DND-41 (cell line): Measurements from ENCODE around the gene LGR6.

Experiments used
- ATAC-seq: fragments of 200-7000 bp; cut with Tn5 transposase; 3 replicates; pipeline ENCODE4 v1.9.1; 2021; ENCODE audit warnings: low read depth; ENCODE audit not compliant: insufficient read depth
- DNase-seq: peaks from one replicate; pipeline ENCODE4 v3.0.0-alpha.2; 2020
- H2AFZ ChIP-seq: 2 replicates; pipeline ENCODE4 v1.6.0; 2012; ENCODE audit warnings: low read depth, low read length
- H3K27ac ChIP-seq: 2 replicates; pipeline ENCODE4 v1.5.1; 2012; ENCODE audit warnings: low read length, inconsistent platforms
- H3K27me3 ChIP-seq: fragments of 200-600 bp; sonication (generic); 2 replicates; pipeline ENCODE4 v1.6.0; 2012; ENCODE audit warnings: low read length, mild to moderate bottlenecking, inconsistent platforms; ENCODE audit not compliant: insufficient read depth, poor library complexity
- H3K36me3 ChIP-seq: 2 replicates; pipeline ENCODE4 v1.5.1; 2012; ENCODE audit warnings: low read length, inconsistent platforms; ENCODE audit not compliant: insufficient read depth
- H3K4me1 ChIP-seq: 2 replicates; pipeline ENCODE4 v1.5.1; 2012; ENCODE audit warnings: mild to moderate bottlenecking, low read length; ENCODE audit not compliant: insufficient read depth
- H3K4me2 ChIP-seq: 2 replicates; pipeline ENCODE4 v1.6.0; 2012; ENCODE audit warnings: mild to moderate bottlenecking, moderate library complexity, low read length, inconsistent platforms; ENCODE audit not compliant: insufficient read depth
- H3K4me3 ChIP-seq, 2 experiments: fragments of 200-600 bp in 1 of 2; shearing (Covaris generic) in 1 of 2; 2 replicates each; pipeline ENCODE4 v1.5.1; 2012 to 2016; ENCODE audit warnings: inconsistent platforms in 2 of 2, low read length in 2 of 2, mild to moderate bottlenecking in 2 of 2, low read depth in 1 of 2, moderate library complexity in 1 of 2
- H3K79me2 ChIP-seq: 2 replicates; pipeline ENCODE4 v1.6.0; 2012; ENCODE audit warnings: low read length, inconsistent platforms; ENCODE audit not compliant: insufficient read depth
- H3K9ac ChIP-seq: 2 replicates; pipeline ENCODE4 v1.6.0; 2012; ENCODE audit warnings: low read depth, mild to moderate bottlenecking, inconsistent platforms, low read length, moderate library complexity
- H3K9me3 ChIP-seq: 2 replicates; pipeline ENCODE4 v1.5.1; 2012; ENCODE audit warnings: low read length, moderate library complexity, mild to moderate bottlenecking, inconsistent platforms; ENCODE audit not compliant: insufficient read depth, severe bottlenecking
- H4K20me1 ChIP-seq: 2 replicates; pipeline ENCODE4 v1.6.0; 2012; ENCODE audit warnings: low read length; ENCODE audit not compliant: insufficient read depth
- EZH2 ChIP-seq: IDR thresholded peaks from 3 replicates; pipeline ENCODE4 v1.6.1; 2012; ENCODE audit warnings: borderline replicate concordance, low read depth, mild to moderate bottlenecking, moderate library complexity, low read length, inconsistent platforms; ENCODE audit not compliant: severe bottlenecking
- TF ChIP-seq, protein P1 (sequence below): IDR thresholded peaks from 2 replicates; pipeline ENCODE4 v1.5.1; 2012; ENCODE audit warnings: borderline replicate concordance, low read length, moderate library complexity, mild to moderate bottlenecking; ENCODE audit not compliant: poor library complexity, severe bottlenecking; ENCODE audit errors: extremely low read depth

LGR6 gene

DNA sequence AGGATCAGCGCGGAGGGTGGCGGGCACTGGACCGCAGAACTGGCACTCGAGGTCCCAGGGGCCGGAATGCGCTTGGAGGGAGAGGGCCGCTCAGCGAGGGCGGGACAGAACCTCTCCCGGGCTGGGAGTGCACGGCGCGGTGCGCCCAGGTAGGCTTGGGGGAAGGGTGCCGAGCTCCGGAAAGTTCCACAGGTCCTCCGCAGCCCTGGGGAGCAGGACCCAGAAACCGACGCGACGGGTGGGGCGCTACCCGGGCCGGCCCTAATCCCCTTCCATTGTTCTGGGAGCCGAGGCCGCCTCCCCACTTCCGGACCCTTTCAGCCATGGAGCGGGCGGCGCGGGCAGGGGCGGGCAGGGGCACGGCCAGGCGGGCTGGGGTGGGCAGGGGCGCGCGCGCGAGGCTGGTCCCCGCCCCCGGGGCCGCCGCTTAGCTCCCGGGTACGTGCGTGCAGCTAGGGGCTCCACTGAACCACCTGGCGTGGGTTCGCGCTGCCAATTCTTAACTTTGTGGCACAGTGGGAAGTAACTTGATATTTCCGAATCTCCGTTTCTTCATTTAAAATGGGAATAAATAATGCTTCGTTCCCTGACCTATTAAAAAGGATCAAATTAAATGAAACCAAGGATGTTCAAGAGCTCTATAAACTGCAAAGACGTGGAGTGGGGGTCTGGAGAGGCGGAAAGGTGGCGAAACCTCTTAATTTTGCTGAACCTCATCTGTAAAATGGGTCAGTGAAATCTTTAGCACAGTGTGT lies 20.7 kb downstream of the LGR6 start:
- Histone ChIP-seq H3K4me1 (no peaks in the 10 kb centered on the region), H3K4me3 (no peak overlapping the region), H4K20me1 (0 out of 2 replicates have a peak, but pooled peaks cover 1% of the 10 kb centered on the region), H3K4me2 (no peak overlapping the region), H3K9ac (no peak overlapping the region), H3K27ac (no peak overlapping the region), H3K9me3 (no peaks in the 10 kb centered on the region), H3K27me3 (peaks cover 44% of the 10 kb centered on the region), H2AFZ (no peak overlapping the region), H3K36me3 (no peaks in the 10 kb centered on the region), H3K79me2 (no peaks in the 10 kb centered on the region)
- DNase-seq, result no peak
- ATAC-seq, result no peak
- no peak for TF ChIP-seq EZH2
- TF ChIP-seq, protein P1, sequence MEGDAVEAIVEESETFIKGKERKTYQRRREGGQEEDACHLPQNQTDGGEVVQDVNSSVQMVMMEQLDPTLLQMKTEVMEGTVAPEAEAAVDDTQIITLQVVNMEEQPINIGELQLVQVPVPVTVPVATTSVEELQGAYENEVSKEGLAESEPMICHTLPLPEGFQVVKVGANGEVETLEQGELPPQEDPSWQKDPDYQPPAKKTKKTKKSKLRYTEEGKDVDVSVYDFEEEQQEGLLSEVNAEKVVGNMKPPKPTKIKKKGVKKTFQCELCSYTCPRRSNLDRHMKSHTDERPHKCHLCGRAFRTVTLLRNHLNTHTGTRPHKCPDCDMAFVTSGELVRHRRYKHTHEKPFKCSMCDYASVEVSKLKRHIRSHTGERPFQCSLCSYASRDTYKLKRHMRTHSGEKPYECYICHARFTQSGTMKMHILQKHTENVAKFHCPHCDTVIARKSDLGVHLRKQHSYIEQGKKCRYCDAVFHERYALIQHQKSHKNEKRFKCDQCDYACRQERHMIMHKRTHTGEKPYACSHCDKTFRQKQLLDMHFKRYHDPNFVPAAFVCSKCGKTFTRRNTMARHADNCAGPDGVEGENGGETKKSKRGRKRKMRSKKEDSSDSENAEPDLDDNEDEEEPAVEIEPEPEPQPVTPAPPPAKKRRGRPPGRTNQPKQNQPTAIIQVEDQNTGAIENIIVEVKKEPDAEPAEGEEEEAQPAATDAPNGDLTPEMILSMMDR, result no peak

DNA sequence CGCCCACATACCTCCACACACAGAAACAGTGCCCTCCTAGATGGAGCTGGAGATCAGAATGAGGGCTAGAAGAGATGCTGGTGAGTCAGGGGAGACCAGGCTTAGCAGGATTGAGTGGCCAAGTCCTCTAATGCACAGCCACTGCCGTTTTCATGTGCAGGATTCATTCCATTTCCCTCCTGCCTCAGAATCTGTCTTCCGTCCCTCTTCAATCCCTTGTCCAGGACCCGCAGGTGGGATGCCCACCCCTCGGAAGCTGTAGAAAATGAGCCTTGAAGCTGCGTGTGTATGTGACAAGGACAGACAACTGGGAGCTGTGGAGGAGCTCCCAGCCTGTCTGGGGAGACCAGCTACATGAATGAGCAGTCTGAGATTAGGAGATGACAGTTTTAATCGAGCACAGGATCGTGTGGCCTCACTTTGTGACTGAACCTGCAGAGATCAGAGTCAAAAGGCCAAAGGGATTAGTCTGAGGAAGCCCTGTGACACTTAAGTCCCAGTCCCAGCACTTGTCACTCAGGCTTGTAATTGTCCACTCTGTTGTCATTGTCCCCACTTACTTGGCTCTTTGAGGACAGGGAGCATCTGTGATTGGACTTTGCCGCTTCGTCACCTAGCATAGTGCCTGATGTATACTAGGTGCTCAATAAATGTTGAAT lies 22.0 kb downstream of the LGR6 start:
- no peak overlapping the region for H3K27ac ChIP-seq

DNA sequence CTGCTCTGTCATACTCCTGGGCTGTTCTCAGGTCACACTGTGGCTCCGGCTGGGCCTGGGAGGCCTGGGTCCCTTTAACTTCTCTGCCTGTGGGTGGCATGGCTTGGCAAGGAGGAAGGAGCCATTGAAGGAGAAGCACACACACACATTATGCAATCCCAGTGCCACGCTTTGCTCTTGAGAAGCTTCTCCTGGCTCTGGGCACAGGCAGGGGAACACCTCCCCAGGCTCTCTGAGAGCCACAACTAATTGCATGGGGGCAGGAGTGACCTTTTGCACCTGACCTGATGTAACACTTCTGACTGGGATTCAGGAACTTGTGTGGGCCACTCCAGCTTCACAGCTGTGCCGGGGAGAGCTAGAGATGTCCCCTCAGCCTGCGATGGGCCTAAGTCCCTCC lies 23.1 kb downstream of the LGR6 start:
- Histone ChIP-seq H3K79me2 (no peaks in the 10 kb centered on the region), H3K9me3 (no peaks in the 10 kb centered on the region), H3K27me3 (peaks cover 47% of the 10 kb centered on the region), H2AFZ (no peak overlapping the region), H3K4me2 (no peak overlapping the region), H3K4me3 (no peak overlapping the region), H4K20me1 (0 out of 2 replicates have a peak, but pooled peaks cover 2% of the 10 kb centered on the region), H3K9ac (no peak overlapping the region), H3K4me1 (0 out of 2 replicates have a peak, but pooled peaks cover 2% of the 10 kb centered on the region), H3K36me3 (no peaks in the 10 kb centered on the region), H3K27ac (no peak overlapping the region)
- ATAC-seq, result no peak
- TF ChIP-seq, protein P1, result no peak
- no peak for TF ChIP-seq EZH2
- DNase-seq, result no peak

More for the DNA sequence above, 22.0 kb downstream of the LGR6 start:
- no peak for DNase-seq
- H3K27me3 ChIP-seq, result peaks cover 47% of the 10 kb centered on the region
- no peaks in the 10 kb centered on the region for H3K36me3 ChIP-seq
- H4K20me1 ChIP-seq, result 0 out of 2 replicates have a peak, but pooled peaks cover 2% of the 10 kb centered on the region
- H3K9me3 ChIP-seq, result no peaks in the 10 kb centered on the region
- no peaks in the 10 kb centered on the region for H3K4me1 ChIP-seq
- no peaks in the 10 kb centered on the region for H3K79me2 ChIP-seq
- no peak overlapping the region for H3K4me3 ChIP-seq
- no peak for ATAC-seq
- no peak overlapping the region for H2AFZ ChIP-seq
- no peak overlapping the region for H3K9ac ChIP-seq
- no peak overlapping the region for H3K4me2 ChIP-seq
- TF ChIP-seq, protein P1, result no peak
- TF ChIP-seq EZH2, result no peak
